H1 (cell line): ENCODE measurements around the gene NFX1. TPM values are rescaled to one million over a fixed set of nuclear protein-coding genes. Genes with fewer than 3 reads are reported as not detected.

ENCODE experiments used
- CTCF ChIA-PET: fragments of 300-600 bp; sonication (Branson Sonifier 250); formaldehyde crosslinking; loops from one replicate; lab custom pipeline; 2021; ENCODE audit not compliant: partially characterized antibody; lab: Charles Lee
- POLR2A ChIA-PET: fragments of 300-600 bp; sonication (Branson Sonifier 250); formaldehyde crosslinking; loops from one replicate; lab custom pipeline; 2021; ENCODE audit warnings: inconsistent platforms; ENCODE audit not compliant: partially characterized antibody; lab: Charles Lee
- DNase-seq, 2 experiments: peaks; one replicate each; pipeline versions ENCODE4 v3.0.0 to v3.0.0-alpha.2; 2010 to 2022; ENCODE audit warnings: low spot score in 2 of 2, low read depth in 1 of 2, mixed read lengths in 1 of 2
- FAIRE-seq: peaks from 2 replicates; lab custom pipeline; 2011; peaks lifted over from hg19 to GRCh38; lab: Jason Lieb, UNC
- H2AFZ ChIP-seq: 2 replicates; pipeline ENCODE4 v1.8.1; 2012; ENCODE audit warnings: low read length, inconsistent platforms
- H2AK5ac ChIP-seq: 2 replicates; pipeline ENCODE4 v1.6.1; 2013; ENCODE audit warnings: low read depth, low read length
- H2BK120ac ChIP-seq: replicated peaks from 2 replicates; pipeline ENCODE3; 2013; ENCODE audit warnings: low read depth, low read length, inconsistent platforms
- H2BK12ac ChIP-seq: 2 replicates; pipeline ENCODE4 v1.6.1; 2013; ENCODE audit warnings: low read depth, low read length
- H2BK15ac ChIP-seq: 2 replicates; pipeline ENCODE4 v1.6.1; 2013; ENCODE audit warnings: low read length
- H2BK20ac ChIP-seq: 2 replicates; pipeline ENCODE4 v1.6.1; 2013; ENCODE audit warnings: low read length
- H2BK5ac ChIP-seq: 2 replicates; pipeline ENCODE4 v1.6.1; 2013; ENCODE audit warnings: low read depth, low read length
- H3K14ac ChIP-seq: 2 replicates; pipeline ENCODE4 v1.6.1; 2013; ENCODE audit warnings: inconsistent platforms; ENCODE audit not compliant: insufficient read length
- H3K18ac ChIP-seq: 2 replicates; pipeline ENCODE4 v1.6.1; 2013; ENCODE audit warnings: low read length; ENCODE audit errors: extremely low read depth
- H3K23ac ChIP-seq: 2 replicates; pipeline ENCODE4 v1.6.1; 2013; ENCODE audit warnings: inconsistent platforms; ENCODE audit not compliant: insufficient read length
- H3K23me2 ChIP-seq: 2 replicates; pipeline ENCODE4 v1.6.1; 2013; ENCODE audit warnings: low read depth, low read length
- H3K27ac ChIP-seq: 2 replicates; pipeline ENCODE4 v1.6.1; 2011; ENCODE audit warnings: low read depth, low read length, inconsistent platforms
- H3K27me3 ChIP-seq, 4 experiments: replicated peaks in 1 of 4; 1 replicate in 1 of 4; 2 replicates in 3 of 4; pipeline versions ENCODE4 v1.6.1 to v1.8.1; 2011 to 2013; ENCODE audit warnings: low read length in 3 of 4, mild to moderate bottlenecking in 3 of 4, inconsistent platforms in 2 of 4, mixed read lengths in 2 of 4, moderate library complexity in 1 of 4; ENCODE audit not compliant: control insufficient read depth in 3 of 4, insufficient read depth in 3 of 4; ENCODE audit errors: extremely low read depth in 1 of 4
- H3K36me3 ChIP-seq, 4 experiments: 2 replicates each; pipeline versions ENCODE4 v1.6.1 to v1.8.1; 2011 to 2013; ENCODE audit warnings: mild to moderate bottlenecking in 4 of 4, low read length in 3 of 4, moderate library complexity in 2 of 4, control low read depth in 1 of 4, inconsistent platforms in 1 of 4; ENCODE audit not compliant: insufficient read depth in 4 of 4, control insufficient read depth in 2 of 4
- H3K4ac ChIP-seq: replicated peaks from 2 replicates; pipeline ENCODE3; 2013; ENCODE audit warnings: low read length, low read depth, mixed read lengths, inconsistent platforms; ENCODE audit not compliant: insufficient read length
- H3K4me1 ChIP-seq, 4 experiments: replicated peaks in 1 of 4; 1 replicate in 1 of 4; 2 replicates in 3 of 4; pipeline versions ENCODE4 v1.6.1 to v1.8.1; 2011 to 2013; ENCODE audit warnings: low read length in 3 of 4, inconsistent platforms in 2 of 4, mixed read lengths in 1 of 4; ENCODE audit not compliant: insufficient read depth in 4 of 4, control insufficient read depth in 3 of 4
- H3K4me2 ChIP-seq, 2 experiments: 2 replicates each; pipeline versions ENCODE4 v1.6.1 to v1.8.1; 2011 to 2013; ENCODE audit warnings: low read depth in 2 of 2, low read length in 2 of 2, control low read depth in 1 of 2, inconsistent platforms in 1 of 2, mild to moderate bottlenecking in 1 of 2; ENCODE audit not compliant: insufficient read depth in 1 of 2
- H3K4me3 ChIP-seq, 4 experiments: fragments of 200-600, 300-600 bp in 1 of 4; sonication (generic), shearing (Covaris generic), sonication (Bioruptor Twin) in 1 of 4; 2 replicates each; pipeline versions ENCODE4 v1.5.1 to v1.8.1; 2011 to 2016; ENCODE audit warnings: low read length in 4 of 4, low read depth in 3 of 4, control low read depth in 2 of 4, inconsistent platforms in 2 of 4, mild to moderate bottlenecking in 2 of 4, mixed read lengths in 1 of 4, moderate library complexity in 1 of 4; ENCODE audit not compliant: insufficient read depth in 2 of 4; ENCODE audit errors: extremely low read depth in 1 of 4
- H3K56ac ChIP-seq: replicated peaks from 2 replicates; pipeline ENCODE3; 2013; ENCODE audit warnings: low read depth, mild to moderate bottlenecking, mixed read lengths, low read length, inconsistent platforms; ENCODE audit not compliant: insufficient read length
- H3K79me1 ChIP-seq: 2 replicates; pipeline ENCODE4 v1.6.1; 2013; ENCODE audit warnings: low read depth, low read length, control low read depth
- H3K79me2 ChIP-seq, 2 experiments: 2 replicates each; pipeline versions ENCODE4 v1.6.1 to v1.8.1; 2012 to 2013; ENCODE audit warnings: low read length in 2 of 2, mild to moderate bottlenecking in 2 of 2, inconsistent platforms in 1 of 2; ENCODE audit not compliant: insufficient read depth in 2 of 2, control insufficient read depth in 1 of 2
- H3K9ac ChIP-seq, 4 experiments: replicated peaks in 1 of 4; 1 replicate in 1 of 4; 2 replicates in 3 of 4; pipeline versions ENCODE4 v1.6.1 to v1.8.1; 2011 to 2013; ENCODE audit warnings: low read depth in 3 of 4, low read length in 3 of 4, control low read depth in 2 of 4, mild to moderate bottlenecking in 2 of 4, moderate library complexity in 2 of 4, inconsistent platforms in 1 of 4; ENCODE audit errors: extremely low read depth in 1 of 4
- H3K9me3 ChIP-seq, 2 experiments: 2 replicates each; pipeline versions ENCODE4 v1.6.1 to v1.8.1; 2012 to 2013; ENCODE audit warnings: mild to moderate bottlenecking in 2 of 2, moderate library complexity in 2 of 2, control low read depth in 1 of 2, inconsistent platforms in 1 of 2, low read depth in 1 of 2, low read length in 1 of 2, mixed read lengths in 1 of 2; ENCODE audit not compliant: insufficient read depth in 2 of 2
- H4K20me1 ChIP-seq, 2 experiments: replicated peaks in 1 of 2; 2 replicates each; pipeline versions ENCODE3 to v1.8.1; 2011 to 2013; ENCODE audit warnings: inconsistent platforms in 2 of 2, low read length in 2 of 2, mild to moderate bottlenecking in 1 of 2; ENCODE audit not compliant: insufficient read depth in 2 of 2, control insufficient read depth in 1 of 2
- H4K5ac ChIP-seq: 2 replicates; pipeline ENCODE4 v1.6.1; 2013; ENCODE audit warnings: low read length, low read depth, mixed read lengths, inconsistent platforms; ENCODE audit not compliant: insufficient read length
- H4K8ac ChIP-seq: 2 replicates; pipeline ENCODE4 v1.8.0; 2013; ENCODE audit warnings: mild to moderate bottlenecking, moderate library complexity, low read length, inconsistent platforms; ENCODE audit not compliant: insufficient read depth; ENCODE audit errors: extremely low read depth
- H4K91ac ChIP-seq: replicated peaks from 2 replicates; pipeline ENCODE3; 2013; ENCODE audit warnings: low read length, mixed read lengths, inconsistent platforms; ENCODE audit not compliant: insufficient read length
- FOSL1 ChIP-seq: IDR thresholded peaks from 2 replicates; pipeline ENCODE4 v1.6.1; 2011; ENCODE audit warnings: mild to moderate bottlenecking, low read depth, low read length, moderate library complexity; ENCODE audit not compliant: insufficient read depth
- GABPA ChIP-seq: IDR thresholded peaks from 2 replicates; pipeline ENCODE4 v1.6.1; 2011; ENCODE audit warnings: mild to moderate bottlenecking, low read length, moderate library complexity, borderline replicate concordance; ENCODE audit not compliant: insufficient read depth
- HDAC2 ChIP-seq, 2 experiments: fragments of 300-600 bp in 1 of 2; sonication (generic) in 1 of 2; IDR thresholded peaks; 2 replicates each; pipeline ENCODE4 v1.6.1; 2011 to 2012; ENCODE audit warnings: low read depth in 2 of 2, low read length in 2 of 2, mild to moderate bottlenecking in 2 of 2, moderate library complexity in 2 of 2, borderline replicate concordance in 1 of 2, inconsistent platforms in 1 of 2
- HDAC6 ChIP-seq: IDR thresholded peaks from one replicate; pipeline ENCODE4 v1.7.1; 2012; ENCODE audit warnings: low read depth, mild to moderate bottlenecking, inconsistent platforms, low read length, moderate library complexity
- JUN ChIP-seq: IDR thresholded peaks from 2 replicates; pipeline ENCODE4 v1.6.1; 2011; ENCODE audit warnings: low read depth, mild to moderate bottlenecking, improper control_type of control experiment, low read length
- JUND ChIP-seq: IDR thresholded peaks from 2 replicates; pipeline ENCODE4 v1.6.1; 2011; ENCODE audit warnings: mild to moderate bottlenecking, improper control_type of control experiment, low read length
- KDM1A ChIP-seq: fragments of 200-600, 300-600 bp; sonication (generic); IDR thresholded peaks from 2 replicates; pipeline ENCODE4 v1.7.1; 2016; ENCODE audit warnings: mild to moderate bottlenecking, low read length, borderline replicate concordance
- RBBP5 ChIP-seq: IDR thresholded peaks from 2 replicates; pipeline ENCODE4 v1.7.1; 2012; ENCODE audit warnings: low read depth, mild to moderate bottlenecking, inconsistent platforms, low read length, moderate library complexity, borderline replicate concordance
- RFX5 ChIP-seq: IDR thresholded peaks from 2 replicates; pipeline ENCODE4 v1.6.1; 2011; ENCODE audit warnings: low read depth, low read length, improper control_type of control experiment, borderline replicate concordance
- RXRA ChIP-seq: IDR thresholded peaks from 2 replicates; pipeline ENCODE4 v1.6.1; 2011; ENCODE audit warnings: low read depth, mild to moderate bottlenecking, low read length, moderate library complexity; ENCODE audit not compliant: insufficient read depth
- TBP ChIP-seq: IDR thresholded peaks from 2 replicates; pipeline ENCODE4 v1.6.1; 2011; ENCODE audit warnings: low read depth, low read length, improper control_type of control experiment
- USF2 ChIP-seq: IDR thresholded peaks from 2 replicates; pipeline ENCODE4 v1.6.1; 2011; ENCODE audit warnings: low read length, improper control_type of control experiment
- WGBS, 2 experiments: shearing (Covaris generic) in 1 of 2; methylation state at CpG; one replicate each; pipeline versions ENCODE4 v1.1.6 to v1.1.7; 2013 to 2015; ENCODE audit warnings: low lambda C conversion rate in 2 of 2, mixed read lengths in 2 of 2, inconsistent platforms in 1 of 2, low coverage in 1 of 2, missing lambda C conversion rate in 1 of 2; ENCODE audit not compliant: insufficient replicate concordance in 2 of 2, insufficient coverage in 1 of 2, insufficient read length in 1 of 2; ENCODE audit errors: extremely low coverage in 1 of 2, missing lambda C conversion rate in 1 of 2; 5-methylcytosine and 5-hydroxymethylcytosine counted together
- polyA plus RNA-seq, 7 experiments: library from polyadenylated mRNA; depleted of rRNA in 3 of 7; stranded (reverse) in 5 of 7; unstranded in 2 of 7; fragments of >200 nt in 5 of 7; fragments of 200-250 nt in 2 of 7; gene quantifications; 1 replicate in 5 of 7; 2 replicates in 1 of 7; 4 replicates in 1 of 7; pipeline versions ENCODE4 v1.2.1 to v1.2.3, GENCODE V29; 2011 to 2013; ENCODE audit warnings: missing spikeins in 2 of 7, mixed read lengths in 2 of 7
- total RNA-seq: library from RNA; stranded (reverse); fragmentation: NEBNext Ultra II Directional; extraction: Animal tissue kit (Norgen Biotek cat#: 25700); gene quantifications from 2 replicates; pipeline ENCODE4 v1.2.1, GENCODE V29; 2021

Gene NFX1
- total and polyA plus RNA-seq, 2 of the 8 experiments (the other 6 are each of a cell fraction or from before 2014, with no cell fraction given) = 19.4 to 28.4 TPM

- ChIA-PET CTCF (interaction anchor here (0.6 to 4.4 kb wide), 5 partner anchors 18 to 110 kb away, joined by 3 to 29 read pairs (median 6); no protein-coding TSS in a partner anchor), POLR2A (interaction anchor here (0.8 to 1.3 kb wide), 2 partner anchors 59 to 66 kb away, joined by 3 read pairs; partner anchors contain the start of gene NFX1)
- no peak overlapping the region for H3K56ac ChIP-seq
- no peaks in the 10 kb centered on the region for H3K4me1 ChIP-seq
- 93% methylated on average over 1 of the region's 1 CpG; no CpG with 5 or more reads in 1 of the 2 experiments for WGBS, 2 experiments
- no peaks in the 10 kb centered on the region for H3K27me3 ChIP-seq
- H2BK15ac ChIP-seq = no peak overlapping the region
- no peaks in the 10 kb centered on the region for H3K79me1 ChIP-seq
- no peak overlapping the region for H3K18ac ChIP-seq
- FAIRE-seq (no peak), DNase-seq (no peak)
- H4K20me1 ChIP-seq = no peaks in the 10 kb centered on the region
- H3K9ac ChIP-seq = no peak overlapping the region
- no peak overlapping the region for H2BK120ac ChIP-seq
- H2BK20ac ChIP-seq = no peak overlapping the region
- no peaks in the 10 kb centered on the region for H3K9me3 ChIP-seq
- no peak overlapping the region for H2AFZ ChIP-seq
- no peak overlapping the region for H2BK5ac ChIP-seq
- H3K4ac ChIP-seq = no peak overlapping the region
- H3K27ac ChIP-seq = no peak overlapping the region
- H4K8ac ChIP-seq = no peak overlapping the region
- H3K23ac ChIP-seq = no peak overlapping the region
- H3K79me2 ChIP-seq = no peaks in the 10 kb centered on the region
- no peak overlapping the region for H3K14ac ChIP-seq
- H2BK12ac ChIP-seq = no peak overlapping the region
- no peak overlapping the region for H3K4me2 ChIP-seq
- no peak overlapping the region for H4K5ac ChIP-seq
- H4K91ac ChIP-seq = no peak overlapping the region
- H3K23me2 ChIP-seq = no peaks in the 10 kb centered on the region
- no peaks in the 10 kb centered on the region for H3K36me3 ChIP-seq
- H3K4me3 ChIP-seq = no peak overlapping the region
- H2AK5ac ChIP-seq = no peak overlapping the region
- TF ChIP-seq HDAC6 (no peak), KDM1A (no peak), TBP (no peak), GABPA (no peak), USF2 (no peak), RFX5 (no peak), FOSL1 (no peak), RBBP5 (no peak), JUND (no peak), HDAC2 (IDR thresholded peaks at IDR 0.05; ENCODE audit: borderline replicate concordance in 1 of 2, low read depth in 2 of 2, low read length in 2 of 2) (no peak), JUN (no peak), RXRA (no peak)
These were observed 65.6 kb downstream of the NFX1 start for GRCh38 chr9:33355933-33356332.
